GM23248 (cell line): ENCODE data around the gene FSCN2.

ENCODE experiments used
- EZH2 ChIP-seq: fragments of 200-600 bp; sonication (generic); IDR thresholded peaks from 2 replicates; pipeline ENCODE4 v1.6.1; 2018; ENCODE audit warnings: antibody characterized with exemption, mild to moderate bottlenecking; ENCODE audit not compliant: insufficient read depth, poor library complexity, severe bottlenecking
- EZH2phosphoT487 ChIP-seq: fragments of 200-600 bp; sonication (generic); IDR thresholded peaks from 2 replicates; pipeline ENCODE4 v1.6.1; 2018; ENCODE audit warnings: antibody characterized with exemption, moderate library complexity, mild to moderate bottlenecking, low read depth; ENCODE audit not compliant: insufficient read depth

GRCh38 chr17:81499601-81499970 lies 28.6 kb upstream of the FSCN2 start:
- TF ChIP-seq EZH2phosphoT487 (no peak), EZH2 (no peak)
